RPMI8226 (cell line): ENCODE measurements around the gene DNAH9.
A peak's percentile ranks its signal among the peaks of the same experiment; 100 is the strongest.

Experiments used
- DNase-seq: peaks from one replicate; pipeline ENCODE4 v3.0.0-alpha.2; 2015

The DNAH9 gene

DNA sequence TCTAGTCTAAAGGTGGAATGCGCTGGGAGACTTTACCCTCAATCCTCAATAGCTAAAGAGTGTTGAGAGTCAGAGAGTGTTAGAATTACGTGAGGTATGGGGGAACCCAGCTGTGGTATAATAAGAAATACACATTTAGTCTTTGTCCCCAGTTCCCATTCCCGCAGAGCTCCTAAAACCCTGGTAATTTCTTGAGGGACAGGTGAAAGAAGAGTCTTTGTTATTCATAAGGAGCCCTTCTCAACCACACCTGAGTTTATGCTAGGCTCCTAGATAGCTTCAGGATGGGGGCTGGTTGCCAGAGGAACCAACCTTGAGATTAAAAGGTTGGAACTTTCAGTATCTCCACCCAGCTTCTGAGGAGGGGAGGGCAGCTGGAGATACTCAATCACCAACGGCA is 393.2 kb downstream of the DNAH9 start:
- no peak for DNase-seq

GRCh38 chr17:11996722-11997146 is 398.5 kb downstream of the DNAH9 start:
- DNase-seq, result peak; percentile 70

DNA sequence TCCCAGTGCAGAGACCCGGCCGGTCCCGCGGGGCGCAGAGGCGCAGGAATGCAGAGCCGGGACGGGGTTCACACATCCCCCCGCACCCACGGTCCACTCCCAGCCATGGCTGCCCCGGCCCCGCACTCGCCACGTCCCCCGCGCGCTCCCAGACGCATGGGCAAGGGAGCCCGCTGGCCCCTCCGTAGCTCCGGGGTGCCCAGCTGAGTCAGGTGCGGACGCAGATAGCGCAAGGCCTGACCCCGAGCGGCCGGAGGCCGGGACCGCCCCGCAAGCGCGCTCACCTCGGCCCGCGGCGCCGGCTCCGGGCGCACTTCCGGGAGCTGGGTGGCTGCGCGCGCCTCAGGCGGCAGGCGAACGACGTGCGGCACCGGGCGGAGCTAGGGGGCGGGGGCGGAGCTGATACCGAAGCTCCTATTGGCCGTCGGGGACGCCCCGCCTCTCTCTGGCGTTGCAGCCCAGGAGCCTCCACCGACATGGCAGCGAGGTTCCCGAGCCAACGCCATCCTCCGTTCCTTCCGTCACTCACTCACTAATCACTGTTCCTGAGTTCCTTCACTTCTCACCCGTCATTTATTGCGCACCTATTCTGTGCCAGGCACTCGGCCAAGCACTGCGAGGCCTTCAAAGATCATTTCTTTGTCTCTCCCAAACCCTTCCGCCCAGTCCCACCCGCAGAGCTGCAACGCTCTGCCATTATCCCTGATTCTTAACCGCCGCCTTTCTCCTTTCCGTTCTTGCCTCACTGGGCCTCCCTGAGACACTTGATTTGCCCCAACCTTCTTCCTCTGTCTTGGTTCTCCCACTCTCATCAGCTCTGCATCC is 399.1 kb downstream of the DNAH9 start, which contains the start of gene ZNF18:
ZNF18 (minus strand) TSS at position 329 of the 825 bp plus-strand sequence. CDS start 4,646 bp downstream, outside the sequence.
- peak; percentile 93 for DNase-seq

GRCh38 chr17:11997972-11998233 is 399.6 kb downstream of the DNAH9 start:
- no peak for DNase-seq

- DNase-seq, result no peak
Measured at GRCh38 chr17:11999696-12000095, 401.4 kb downstream of the DNAH9 start.

GRCh38 chr17:12007466-12007865 is 409.2 kb downstream of the DNAH9 start:
- DNase-seq, result no peak
